Measurements from ENCODE around the gene MCF2L2.

The MCF2L2 gene

GRCh38 chr3:183356920-183357319, 71.5 kb downstream of the MCF2L2 start:
- no peak overlapping the region for H3K4me3 ChIP-seq (ENCODE audit: control insufficient read depth, low read depth, low read length)
- no peak for TF ChIP-seq CTCF (conservative IDR thresholded peaks at IDR 0.05; ENCODE audit: control insufficient read depth, insufficient read depth, low read depth, low read length)
- no peak for DNase-seq (ENCODE audit: low read depth)

- no peak for TF ChIP-seq CTCF (conservative IDR thresholded peaks at IDR 0.05; ENCODE audit: control insufficient read depth, insufficient read depth, low read depth, low read length)
These were observed 73.5 kb downstream of the MCF2L2 start for GRCh38 chr3:183354874-183355273.

GRCh38 chr3:183354325-183354831, 74.0 kb downstream of the MCF2L2 start:
- TF ChIP-seq CTCF (conservative IDR thresholded peaks at IDR 0.05; ENCODE audit: control insufficient read depth, insufficient read depth, low read depth, low read length) = no peak
- no peak overlapping the region for H3K4me3 ChIP-seq (ENCODE audit: control insufficient read depth, low read depth, low read length)
- DNase-seq (ENCODE audit: low read depth) = no peak

More at GRCh38 chr3:183354874-183355273, 73.5 kb downstream of the MCF2L2 start:
- H3K4me3 ChIP-seq (ENCODE audit: control insufficient read depth, low read depth, low read length) = no peak overlapping the region
- no peak for DNase-seq (ENCODE audit: low read depth)

- no peak overlapping the region for H3K4me3 ChIP-seq (ENCODE audit: control insufficient read depth, low read depth, low read length)
- DNase-seq (ENCODE audit: low read depth) = no peak
- no peak for TF ChIP-seq CTCF (conservative IDR thresholded peaks at IDR 0.05; ENCODE audit: control insufficient read depth, insufficient read depth, low read depth, low read length)
These were observed 75.0 kb downstream of the MCF2L2 start for GRCh38 chr3:183353421-183353820.

- no peak for TF ChIP-seq CTCF (conservative IDR thresholded peaks at IDR 0.05; ENCODE audit: control insufficient read depth, insufficient read depth, low read depth, low read length)
- H3K4me3 ChIP-seq (ENCODE audit: control insufficient read depth, low read depth, low read length) = no peak overlapping the region
- DNase-seq (ENCODE audit: low read depth) = no peak
These were observed 78.3 kb downstream of the MCF2L2 start for GRCh38 chr3:183350164-183350563.

- H3K4me3 ChIP-seq (ENCODE audit: control insufficient read depth, low read depth, low read length) = no peak overlapping the region
- TF ChIP-seq CTCF (conservative IDR thresholded peaks at IDR 0.05; ENCODE audit: control insufficient read depth, insufficient read depth, low read depth, low read length) = no peak
- DNase-seq (ENCODE audit: low read depth) = no peak
These were observed 78.8 kb downstream of the MCF2L2 start for GRCh38 chr3:183349421-183350157.

Data from fibroblast of mammary gland (primary cell).